ENCODE data around the gene OR4C45. TPM values are rescaled to one million over a fixed set of nuclear protein-coding genes. Genes with fewer than 3 reads are reported as not detected.

OR4C45 gene
- total and polyA plus RNA-seq, 2 of the 8 experiments (the other 6 are each of a cell fraction or from before 2014, with no cell fraction given) = not detected

GRCh38 chr11:50071584-50072225 lies 39.0 kb downstream of the OR4C45 start:
- no peak overlapping the region for H2BK5ac ChIP-seq (ENCODE audit: low read depth, low read length)
- no peak overlapping the region for H2BK15ac ChIP-seq (ENCODE audit: low read length)
- no peak overlapping the region for H4K5ac ChIP-seq (ENCODE audit: insufficient read length, low read depth, low read length)
- FAIRE-seq (no peak), DNase-seq (ENCODE audit: low read depth in 1 of 2, low spot score in 2 of 2) (no peak)
- H3K23ac ChIP-seq (ENCODE audit: insufficient read length) = no peak overlapping the region
- no peaks in the 10 kb centered on the region for H3K4me1 ChIP-seq (replicated peaks in 1 of 4; ENCODE audit: control insufficient read depth in 3 of 4, insufficient read depth in 4 of 4, low read length in 3 of 4)
- no peak overlapping the region for H3K4ac ChIP-seq (replicated peaks; ENCODE audit: insufficient read length, low read depth, low read length)
- H2BK20ac ChIP-seq (ENCODE audit: low read length) = no peak overlapping the region
- POLR2A ChIA-PET (ENCODE audit: partially characterized antibody) = interaction anchor here (0.6 kb wide), 1 partner anchor 507 kb away, joined by 3 read pairs; no protein-coding TSS in a partner anchor
- no peak overlapping the region for H4K8ac ChIP-seq (ENCODE audit: extremely low read depth, insufficient read depth, low read length)
- H4K20me1 ChIP-seq (replicated peaks in 1 of 2; ENCODE audit: control insufficient read depth in 1 of 2, insufficient read depth in 2 of 2, low read length in 2 of 2) = no peaks in the 10 kb centered on the region
- H3K79me1 ChIP-seq (ENCODE audit: low read depth, low read length) = no peaks in the 10 kb centered on the region
- H2BK12ac ChIP-seq (ENCODE audit: low read depth, low read length) = no peak overlapping the region
- no peak overlapping the region for H3K9ac ChIP-seq (replicated peaks in 1 of 4; ENCODE audit: extremely low read depth in 1 of 4, low read depth in 3 of 4, low read length in 3 of 4)
- CTCF ChIA-PET (ENCODE audit: partially characterized antibody) = interaction anchor here (0.9 kb wide), 1 partner anchor 8 kb away, joined by 3 read pairs; no protein-coding TSS in a partner anchor
- no peaks in the 10 kb centered on the region for H3K36me3 ChIP-seq (ENCODE audit: control insufficient read depth in 2 of 4, insufficient read depth in 4 of 4, low read length in 3 of 4)
- no peaks in the 10 kb centered on the region for H3K23me2 ChIP-seq (ENCODE audit: low read depth, low read length)
- H4K91ac ChIP-seq (replicated peaks; ENCODE audit: insufficient read length, low read length) = no peak overlapping the region
- no peak overlapping the region for H3K27ac ChIP-seq (ENCODE audit: low read depth, low read length)
- no peak overlapping the region for H3K14ac ChIP-seq (ENCODE audit: insufficient read length)
- H3K18ac ChIP-seq (ENCODE audit: extremely low read depth, low read length) = no peak overlapping the region
- H3K27me3 ChIP-seq (replicated peaks in 1 of 4; ENCODE audit: control insufficient read depth in 3 of 4, extremely low read depth in 1 of 4, insufficient read depth in 3 of 4, low read length in 3 of 4) = no peaks in the 10 kb centered on the region
- WGBS, 2 experiments (ENCODE audit: extremely low coverage in 1 of 2, insufficient coverage in 1 of 2, insufficient read length in 1 of 2, insufficient replicate concordance in 2 of 2, low coverage in 1 of 2, low lambda C conversion rate in 2 of 2, missing lambda C conversion rate in 1 of 2) = 76% methylated on average over 5 of the region's 9 CpGs; no CpG with 5 or more reads in 1 of the 2 experiments
- no peak overlapping the region for H3K4me2 ChIP-seq (ENCODE audit: insufficient read depth in 1 of 2, low read depth in 2 of 2, low read length in 2 of 2)
- H3K4me3 ChIP-seq (ENCODE audit: extremely low read depth in 1 of 4, insufficient read depth in 2 of 4, low read depth in 3 of 4, low read length in 4 of 4) = no peak overlapping the region
- H3K9me3 ChIP-seq (ENCODE audit: insufficient read depth in 2 of 2, low read depth in 1 of 2, low read length in 1 of 2) = peaks cover 76 to 89% of the 10 kb centered on the region in 2 experiments
- H2AK5ac ChIP-seq (ENCODE audit: low read depth, low read length) = no peak overlapping the region
- H3K56ac ChIP-seq (replicated peaks; ENCODE audit: insufficient read length, low read depth, low read length) = no peak overlapping the region
- no peak overlapping the region for H2AFZ ChIP-seq (ENCODE audit: low read length)
- H2BK120ac ChIP-seq (replicated peaks; ENCODE audit: low read depth, low read length) = no peak overlapping the region
- no peaks in the 10 kb centered on the region for H3K79me2 ChIP-seq (ENCODE audit: control insufficient read depth in 1 of 2, insufficient read depth in 2 of 2, low read length in 2 of 2)
- no peak for TF ChIP-seq EGR1 (IDR thresholded peaks at IDR 0.05; ENCODE audit: borderline replicate concordance, low read depth, low read length)
- no peak for TF ChIP-seq BRCA1 (IDR thresholded peaks at IDR 0.05; ENCODE audit: low read depth, low read length)
- TF ChIP-seq BACH1 (IDR thresholded peaks at IDR 0.05; ENCODE audit: low read length) = no peak
- TF ChIP-seq HDAC6 (IDR thresholded peaks at IDR 0.05; ENCODE audit: low read depth, low read length) = no peak
- no peak for TF ChIP-seq CHD1 (IDR thresholded peaks at IDR 0.05; ENCODE audit: low read depth, low read length)
- no peak for TF ChIP-seq SIRT6 (IDR thresholded peaks at IDR 0.05; ENCODE audit: low read length)
- no peak for TF ChIP-seq POLR2AphosphoS5 (IDR thresholded peaks at IDR 0.05; ENCODE audit: low read depth, low read length)
- no peak for TF ChIP-seq RXRA (IDR thresholded peaks at IDR 0.05; ENCODE audit: insufficient read depth, low read depth, low read length)
- TF ChIP-seq ZNF274 (IDR thresholded peaks at IDR 0.05; ENCODE audit: borderline replicate concordance, extremely low read depth, low read length) = no peak
- TF ChIP-seq NRF1 (IDR thresholded peaks at IDR 0.05; ENCODE audit: low read depth, low read length) = no peak
- no peak for TF ChIP-seq CTCF (IDR thresholded peaks at IDR 0.05; ENCODE audit: control extremely low read depth in 1 of 3, insufficient read depth in 1 of 3, low read depth in 1 of 3, low read length in 3 of 3)
- TF ChIP-seq CBX8 (IDR thresholded peaks at IDR 0.05; ENCODE audit: borderline replicate concordance, low read depth, low read length) = no peak
